ENCODE measurements around the gene TMC1. TPM values are rescaled to one million over a fixed set of nuclear protein-coding genes. Genes with fewer than 3 reads are reported as not detected.

Gene TMC1
- total and polyA plus RNA-seq, 10 of the 15 experiments (the other 5 are each of a cell fraction or from before 2014, with no cell fraction given): 0.06 to 0.94 (median 0.40) TPM; not detected in 1

DNA sequence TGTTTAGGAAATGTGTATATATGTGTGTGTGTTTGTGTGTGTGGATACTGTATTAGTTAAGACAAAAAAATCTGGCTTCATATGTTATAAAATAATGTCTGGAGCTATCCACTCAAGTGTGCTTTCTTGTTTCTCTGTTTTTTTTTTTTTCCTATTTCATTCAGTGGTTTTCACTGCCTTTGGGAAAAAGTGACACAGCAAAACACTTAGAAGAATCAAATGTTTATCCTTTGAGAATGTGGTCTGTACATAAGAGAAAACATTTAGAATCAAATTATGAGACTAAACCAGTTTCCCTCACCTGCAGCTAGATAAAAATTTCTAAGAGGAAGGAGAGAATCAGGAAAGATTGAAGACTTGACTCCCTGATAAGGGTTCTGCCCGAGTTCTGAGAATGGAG, 8.1 kb downstream of the TMC1 start:
- ATAC-seq (no peak), FAIRE-seq (no peak), DNase-seq (ENCODE audit: low read depth, low spot score) (no peak)
- H3K4me3 ChIP-seq: no peak overlapping the region
- no peak overlapping the region for H3K9ac ChIP-seq (ENCODE audit: control insufficient read depth, insufficient read depth, low read length)
- POLR2A ChIA-PET: no interaction called here
- CTCF ChIA-PET: interaction anchor here (0.8 to 1.1 kb wide), 2 partner anchors 10 to 22 kb away, joined by 3 to 4 read pairs; no protein-coding TSS in a partner anchor
- no peaks in the 10 kb centered on the region for H3K27me3 ChIP-seq (replicated peaks in 1 of 2; ENCODE audit: control insufficient read depth in 2 of 2, insufficient read depth in 2 of 2, low read length in 1 of 2)
- in situ Hi-C loops (cut with MboI): no loop called here
- no peaks in the 10 kb centered on the region for H3K79me2 ChIP-seq (ENCODE audit: control insufficient read depth, insufficient read depth, low read length)
- H3K36me3 ChIP-seq (ENCODE audit: control insufficient read depth in 2 of 2, insufficient read depth in 2 of 2, low read length in 1 of 2): no peaks in the 10 kb centered on the region
- BruUV-seq (replicated peaks): no TSS peak
- H3K9me3 ChIP-seq (replicated peaks; ENCODE audit: control insufficient read depth, insufficient read depth, low read length): no peaks in the 10 kb centered on the region; the same call in 1 of the 3 replicates
- SMC1A ChIA-PET (ENCODE audit: uncharacterized antibody, unreplicated experiment): interaction anchor here (0.6 to 2.2 kb wide), 8 partner anchors 12 to 237 kb away, joined by 3 to 7 read pairs (median 4); no protein-coding TSS in a partner anchor
- no peak overlapping the region for H2AFZ ChIP-seq (ENCODE audit: control insufficient read depth, low read depth, low read length)
- no peak for TF ChIP-seq ETV6 (conservative IDR thresholded peaks at IDR 0.05 in 1 of 2, IDR thresholded peaks at IDR 0.05 in 1 of 2; ENCODE audit: borderline replicate concordance in 1 of 2, low read depth in 1 of 2)
- no peak for TF ChIP-seq SIN3A (IDR thresholded peaks at IDR 0.05; ENCODE audit: low read depth, low read length)
- TF ChIP-seq, protein P1, sequence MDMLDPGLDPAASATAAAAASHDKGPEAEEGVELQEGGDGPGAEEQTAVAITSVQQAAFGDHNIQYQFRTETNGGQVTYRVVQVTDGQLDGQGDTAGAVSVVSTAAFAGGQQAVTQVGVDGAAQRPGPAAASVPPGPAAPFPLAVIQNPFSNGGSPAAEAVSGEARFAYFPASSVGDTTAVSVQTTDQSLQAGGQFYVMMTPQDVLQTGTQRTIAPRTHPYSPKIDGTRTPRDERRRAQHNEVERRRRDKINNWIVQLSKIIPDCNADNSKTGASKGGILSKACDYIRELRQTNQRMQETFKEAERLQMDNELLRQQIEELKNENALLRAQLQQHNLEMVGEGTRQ (IDR thresholded peaks at IDR 0.05; ENCODE audit: borderline replicate concordance, low read depth, low read length): no peak
- TF ChIP-seq SPI1 (IDR thresholded peaks at IDR 0.05; ENCODE audit: borderline replicate concordance, insufficient read depth, low read depth, low read length): no peak
- TF ChIP-seq EGR1 (IDR thresholded peaks at IDR 0.05; ENCODE audit: borderline replicate concordance in 1 of 2, low read depth in 2 of 2, low read length in 2 of 2): no peak
- no peak for TF ChIP-seq SMAD1 (IDR thresholded peaks at IDR 0.05; ENCODE audit: low read depth, partially characterized antibody)
- no peak for TF ChIP-seq EZH2 (IDR thresholded peaks at IDR 0.05; ENCODE audit: borderline replicate concordance, control insufficient read depth, low read depth, low read length)
- TF ChIP-seq, protein P2, sequence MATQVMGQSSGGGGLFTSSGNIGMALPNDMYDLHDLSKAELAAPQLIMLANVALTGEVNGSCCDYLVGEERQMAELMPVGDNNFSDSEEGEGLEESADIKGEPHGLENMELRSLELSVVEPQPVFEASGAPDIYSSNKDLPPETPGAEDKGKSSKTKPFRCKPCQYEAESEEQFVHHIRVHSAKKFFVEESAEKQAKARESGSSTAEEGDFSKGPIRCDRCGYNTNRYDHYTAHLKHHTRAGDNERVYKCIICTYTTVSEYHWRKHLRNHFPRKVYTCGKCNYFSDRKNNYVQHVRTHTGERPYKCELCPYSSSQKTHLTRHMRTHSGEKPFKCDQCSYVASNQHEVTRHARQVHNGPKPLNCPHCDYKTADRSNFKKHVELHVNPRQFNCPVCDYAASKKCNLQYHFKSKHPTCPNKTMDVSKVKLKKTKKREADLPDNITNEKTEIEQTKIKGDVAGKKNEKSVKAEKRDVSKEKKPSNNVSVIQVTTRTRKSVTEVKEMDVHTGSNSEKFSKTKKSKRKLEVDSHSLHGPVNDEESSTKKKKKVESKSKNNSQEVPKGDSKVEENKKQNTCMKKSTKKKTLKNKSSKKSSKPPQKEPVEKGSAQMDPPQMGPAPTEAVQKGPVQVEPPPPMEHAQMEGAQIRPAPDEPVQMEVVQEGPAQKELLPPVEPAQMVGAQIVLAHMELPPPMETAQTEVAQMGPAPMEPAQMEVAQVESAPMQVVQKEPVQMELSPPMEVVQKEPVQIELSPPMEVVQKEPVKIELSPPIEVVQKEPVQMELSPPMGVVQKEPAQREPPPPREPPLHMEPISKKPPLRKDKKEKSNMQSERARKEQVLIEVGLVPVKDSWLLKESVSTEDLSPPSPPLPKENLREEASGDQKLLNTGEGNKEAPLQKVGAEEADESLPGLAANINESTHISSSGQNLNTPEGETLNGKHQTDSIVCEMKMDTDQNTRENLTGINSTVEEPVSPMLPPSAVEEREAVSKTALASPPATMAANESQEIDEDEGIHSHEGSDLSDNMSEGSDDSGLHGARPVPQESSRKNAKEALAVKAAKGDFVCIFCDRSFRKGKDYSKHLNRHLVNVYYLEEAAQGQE (IDR thresholded peaks at IDR 0.05; ENCODE audit: low read depth, low read length): no peak
- no peak for TF ChIP-seq CBX5 (IDR thresholded peaks at IDR 0.05; ENCODE audit: low read depth)
- no peak for TF ChIP-seq ZNF274 (IDR thresholded peaks at IDR 0.05; ENCODE audit: insufficient read depth, insufficient read length)
- TF ChIP-seq ASH2L (IDR thresholded peaks at IDR 0.05; ENCODE audit: borderline replicate concordance, low read depth): no peak
- TF ChIP-seq PML (IDR thresholded peaks at IDR 0.05; ENCODE audit: low read length): no peak
- TF ChIP-seq MEF2B (IDR thresholded peaks at IDR 0.05; ENCODE audit: partially characterized antibody, poor library complexity, severe bottlenecking): no peak
- TF ChIP-seq IKZF1 (conservative IDR thresholded peaks at IDR 0.05): no peak
- TF ChIP-seq, protein P3, sequence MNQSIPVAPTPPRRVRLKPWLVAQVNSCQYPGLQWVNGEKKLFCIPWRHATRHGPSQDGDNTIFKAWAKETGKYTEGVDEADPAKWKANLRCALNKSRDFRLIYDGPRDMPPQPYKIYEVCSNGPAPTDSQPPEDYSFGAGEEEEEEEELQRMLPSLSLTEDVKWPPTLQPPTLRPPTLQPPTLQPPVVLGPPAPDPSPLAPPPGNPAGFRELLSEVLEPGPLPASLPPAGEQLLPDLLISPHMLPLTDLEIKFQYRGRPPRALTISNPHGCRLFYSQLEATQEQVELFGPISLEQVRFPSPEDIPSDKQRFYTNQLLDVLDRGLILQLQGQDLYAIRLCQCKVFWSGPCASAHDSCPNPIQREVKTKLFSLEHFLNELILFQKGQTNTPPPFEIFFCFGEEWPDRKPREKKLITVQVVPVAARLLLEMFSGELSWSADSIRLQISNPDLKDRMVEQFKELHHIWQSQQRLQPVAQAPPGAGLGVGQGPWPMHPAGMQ (IDR thresholded peaks at IDR 0.05; ENCODE audit: borderline replicate concordance): no peak
- peaks cover 16% of the 10 kb centered on the region for H3K4me1 ChIP-seq (ENCODE audit: control insufficient read depth, insufficient read depth, low read length)
- intact Hi-C loops (cut with micrococcal nuclease; ENCODE audit: unreplicated experiment): loop anchor here (5.0 to 10.0 kb wide), 4 partner anchors 57 to 325 kb away; no protein-coding TSS in a partner anchor
- no peaks in the 10 kb centered on the region for H4K20me1 ChIP-seq (ENCODE audit: control insufficient read depth, insufficient read depth)
- RAD21 ChIA-PET (ENCODE audit: unreplicated experiment): interaction anchor here (1.3 kb wide), 1 partner anchor 20 kb away, joined by 3 read pairs; no protein-coding TSS in a partner anchor
- no peak overlapping the region for H3K4me2 ChIP-seq (ENCODE audit: control insufficient read depth, insufficient read depth)
- no peak overlapping the region for H3K27ac ChIP-seq (ENCODE audit: control insufficient read depth, insufficient read depth)
- WGBS (ENCODE audit: insufficient coverage, insufficient replicate concordance, low lambda C conversion rate, missing lambda C conversion rate): 0% methylated on average over 1 of the region's 1 CpG

Measured in GM12878 (cell line).